ENCODE data around the gene NEBL.

NEBL gene

DNA sequence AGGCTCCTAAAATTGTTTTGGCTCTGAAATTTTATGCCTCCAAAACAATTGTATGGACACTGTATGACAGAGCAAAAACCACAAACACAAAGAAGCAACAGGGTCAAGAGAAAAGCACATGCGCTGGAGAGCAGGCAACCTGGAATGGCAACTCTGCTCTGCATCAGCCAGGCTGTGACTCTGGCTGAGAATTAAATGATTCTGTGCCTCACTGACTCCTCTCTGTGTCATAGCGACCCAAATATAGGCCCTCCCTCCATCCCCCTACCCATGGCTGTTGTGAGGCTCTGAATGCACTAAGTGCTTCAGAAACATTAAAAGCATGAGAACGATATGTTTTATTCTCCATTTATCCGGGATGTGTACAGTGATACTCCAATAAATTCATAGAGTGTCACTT lies 24.9 kb upstream of the NEBL start:
- in situ Hi-C loops (cut with HindIII; ENCODE audit: low sequenced_read_pairs) = no loop called here

DNA sequence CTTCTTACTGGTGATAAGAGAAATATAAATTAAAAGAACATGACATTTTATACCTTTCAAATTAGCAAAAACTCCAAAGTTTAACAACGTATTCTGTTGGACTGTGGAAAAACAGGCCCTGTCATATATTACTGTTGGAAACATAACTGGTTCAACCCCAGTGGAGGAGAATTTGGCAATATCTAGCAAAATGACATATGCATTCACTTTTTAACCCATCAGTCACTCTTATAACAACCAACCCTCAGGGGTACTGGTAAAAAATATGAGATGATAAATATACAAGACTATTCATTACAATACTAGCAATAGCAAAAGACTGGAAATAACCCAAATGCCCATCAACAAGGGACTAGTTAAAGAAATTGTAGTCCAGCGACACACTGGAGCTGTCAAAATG lies 22.9 kb upstream of the NEBL start:
- H3K4me3 ChIP-seq (ENCODE audit: low read depth, low read length) = no peak overlapping the region
- in situ Hi-C loops (cut with HindIII; ENCODE audit: low sequenced_read_pairs) = no loop called here
- TF ChIP-seq, protein P1, sequence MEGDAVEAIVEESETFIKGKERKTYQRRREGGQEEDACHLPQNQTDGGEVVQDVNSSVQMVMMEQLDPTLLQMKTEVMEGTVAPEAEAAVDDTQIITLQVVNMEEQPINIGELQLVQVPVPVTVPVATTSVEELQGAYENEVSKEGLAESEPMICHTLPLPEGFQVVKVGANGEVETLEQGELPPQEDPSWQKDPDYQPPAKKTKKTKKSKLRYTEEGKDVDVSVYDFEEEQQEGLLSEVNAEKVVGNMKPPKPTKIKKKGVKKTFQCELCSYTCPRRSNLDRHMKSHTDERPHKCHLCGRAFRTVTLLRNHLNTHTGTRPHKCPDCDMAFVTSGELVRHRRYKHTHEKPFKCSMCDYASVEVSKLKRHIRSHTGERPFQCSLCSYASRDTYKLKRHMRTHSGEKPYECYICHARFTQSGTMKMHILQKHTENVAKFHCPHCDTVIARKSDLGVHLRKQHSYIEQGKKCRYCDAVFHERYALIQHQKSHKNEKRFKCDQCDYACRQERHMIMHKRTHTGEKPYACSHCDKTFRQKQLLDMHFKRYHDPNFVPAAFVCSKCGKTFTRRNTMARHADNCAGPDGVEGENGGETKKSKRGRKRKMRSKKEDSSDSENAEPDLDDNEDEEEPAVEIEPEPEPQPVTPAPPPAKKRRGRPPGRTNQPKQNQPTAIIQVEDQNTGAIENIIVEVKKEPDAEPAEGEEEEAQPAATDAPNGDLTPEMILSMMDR (IDR thresholded peaks at IDR 0.05; ENCODE audit: low read depth, low read length) = no peak
- no peak for DNase-seq (ENCODE audit: low read depth, low spot score)

More for the DNA sequence above, 24.9 kb upstream of the NEBL start:
- no peak for DNase-seq (ENCODE audit: low read depth, low spot score)
- no peak overlapping the region for H3K4me3 ChIP-seq (ENCODE audit: low read depth, low read length)
- TF ChIP-seq, protein P1 (IDR thresholded peaks at IDR 0.05; ENCODE audit: low read depth, low read length) = no peak

DNA sequence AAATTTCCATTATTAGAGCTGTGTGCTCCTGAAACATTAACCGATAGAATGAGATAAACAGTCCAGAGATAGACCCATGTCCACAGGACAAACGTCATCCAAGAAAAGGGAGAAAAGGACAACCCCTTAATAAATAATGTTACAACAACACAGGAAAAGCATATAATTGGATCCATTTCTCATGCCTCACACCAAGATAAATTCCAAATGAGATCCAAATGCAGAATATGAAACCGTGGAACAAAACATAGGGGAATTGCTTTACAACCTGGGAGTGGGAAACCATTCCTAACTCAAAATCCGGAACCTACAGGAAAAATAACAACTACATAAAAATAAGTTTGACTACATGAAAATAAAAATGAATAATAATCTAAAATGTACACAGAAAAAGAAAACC lies 22.4 kb upstream of the NEBL start:
- no peak for DNase-seq (ENCODE audit: low read depth, low spot score)
- in situ Hi-C loops (cut with HindIII; ENCODE audit: low sequenced_read_pairs) = no loop called here
- TF ChIP-seq, protein P1 (IDR thresholded peaks at IDR 0.05; ENCODE audit: low read depth, low read length) = no peak
- H3K4me3 ChIP-seq (ENCODE audit: low read depth, low read length) = no peak overlapping the region

DNA sequence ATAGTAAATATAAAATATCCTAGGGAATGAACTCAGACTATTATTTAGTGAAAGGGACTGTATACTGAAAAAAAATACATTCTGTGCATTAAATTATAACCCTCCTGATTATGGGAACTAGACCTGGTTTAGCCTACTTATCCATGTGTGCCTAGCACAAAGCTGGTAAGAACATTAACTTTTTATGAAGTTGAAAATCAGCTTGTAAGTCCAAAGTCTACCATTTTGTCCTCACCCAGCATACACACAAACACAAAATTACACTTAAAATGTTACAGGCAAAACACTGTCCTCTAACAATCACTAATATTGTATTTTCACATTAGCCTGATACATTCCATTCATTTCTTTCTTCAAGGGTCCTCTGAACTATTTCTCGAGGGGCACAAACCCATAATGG lies 19.9 kb upstream of the NEBL start:
- H3K4me3 ChIP-seq (ENCODE audit: low read depth, low read length) = no peak overlapping the region
- TF ChIP-seq, protein P1 (IDR thresholded peaks at IDR 0.05; ENCODE audit: low read depth, low read length) = no peak
- no peak for DNase-seq (ENCODE audit: low read depth, low spot score)
- in situ Hi-C loops (cut with HindIII; ENCODE audit: low sequenced_read_pairs) = no loop called here

DNA sequence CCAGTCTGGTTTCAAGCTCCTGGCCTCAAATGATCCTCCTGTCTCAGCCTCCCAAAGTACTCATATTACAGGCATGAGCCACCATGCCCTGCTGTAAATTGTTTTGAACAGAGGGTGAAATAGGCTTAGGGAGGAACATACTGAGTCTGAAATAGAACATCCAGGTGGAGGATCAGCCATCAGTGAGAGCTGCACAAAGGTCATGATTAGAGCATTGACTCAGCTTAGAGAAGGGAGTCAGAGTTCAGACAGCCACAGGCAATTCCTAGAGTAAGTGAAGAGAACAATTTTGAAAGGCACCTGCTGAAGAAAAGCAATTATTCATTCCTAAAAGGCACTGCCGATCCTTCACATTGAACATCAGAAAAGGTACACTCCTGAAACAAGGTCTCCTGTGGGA lies 15.9 kb upstream of the NEBL start:
- in situ Hi-C loops (cut with HindIII; ENCODE audit: low sequenced_read_pairs) = no loop called here
- DNase-seq (ENCODE audit: low read depth, low spot score) = no peak
- TF ChIP-seq, protein P1 (IDR thresholded peaks at IDR 0.05; ENCODE audit: low read depth, low read length) = no peak
- no peak overlapping the region for H3K4me3 ChIP-seq (ENCODE audit: low read depth, low read length)

DNA sequence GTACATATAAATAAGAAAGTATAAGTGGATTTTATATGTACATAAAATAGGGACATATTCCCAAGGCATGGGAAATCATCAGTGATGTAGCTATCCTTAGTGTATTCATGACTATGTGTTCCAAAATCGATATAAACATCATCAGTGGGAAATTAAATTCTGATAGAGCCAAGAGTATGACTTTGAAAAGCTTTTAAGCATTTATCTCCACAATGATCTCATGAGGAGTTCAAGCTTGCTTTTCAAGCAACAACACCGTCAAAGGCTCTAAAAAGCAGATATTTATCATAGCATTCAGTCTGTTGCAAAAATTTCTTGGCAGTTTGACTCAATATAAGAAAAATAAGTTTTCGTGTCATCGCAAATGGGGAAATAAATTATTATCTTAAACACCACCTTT lies 14.5 kb upstream of the NEBL start:
- no peak overlapping the region for H3K4me3 ChIP-seq (ENCODE audit: low read depth, low read length)
- TF ChIP-seq, protein P1 (IDR thresholded peaks at IDR 0.05; ENCODE audit: low read depth, low read length) = no peak
- in situ Hi-C loops (cut with HindIII; ENCODE audit: low sequenced_read_pairs) = no loop called here
- DNase-seq (ENCODE audit: low read depth, low spot score) = no peak

DNA sequence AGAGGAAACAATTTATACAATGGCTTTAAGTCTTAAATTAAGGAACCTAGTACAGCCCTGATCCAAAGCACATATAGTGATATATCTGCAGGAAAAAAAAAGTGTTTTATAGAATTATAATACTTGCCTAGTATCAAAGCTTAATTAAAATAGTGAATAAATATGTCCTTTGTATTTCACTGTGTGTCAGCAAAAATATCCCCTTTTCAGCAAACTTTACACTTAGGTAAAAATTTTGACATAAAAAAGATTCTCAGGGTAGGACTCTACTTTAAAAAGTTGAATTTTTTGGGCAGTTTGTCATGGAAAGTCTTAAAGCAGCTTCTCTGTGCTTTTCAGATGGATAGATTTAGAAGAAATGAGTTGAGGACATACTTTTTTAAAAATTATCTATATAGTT lies 12.7 kb upstream of the NEBL start:
- DNase-seq (ENCODE audit: low read depth, low spot score) = no peak
- in situ Hi-C loops (cut with HindIII; ENCODE audit: low sequenced_read_pairs) = no loop called here
- no peak overlapping the region for H3K4me3 ChIP-seq (ENCODE audit: low read depth, low read length)
- TF ChIP-seq, protein P1 (IDR thresholded peaks at IDR 0.05; ENCODE audit: low read depth, low read length) = no peak
